Measurements from ENCODE around the gene PDE6G.

The PDE6G gene

GRCh38 chr17:81656835-81657234 lies 493 bp upstream of the PDE6G start:
- DNase-seq, result no peak

GRCh38 chr17:81655378-81656117 lies 794 bp downstream of the PDE6G start:
- DNase-seq, result no peak

GRCh38 chr17:81652906-81653771 lies 3.2 kb downstream of the PDE6G start:
- no peak for DNase-seq

GRCh38 chr17:81651692-81652091 lies 4.7 kb downstream of the PDE6G start:
- DNase-seq, result no peak

- no peak for DNase-seq
Observed at GRCh38 chr17:81650951-81651350, 5.4 kb downstream of the PDE6G start.

GRCh38 chr17:81648707-81649085 lies 7.6 kb downstream of the PDE6G start:
- no peak for DNase-seq

- no peak for DNase-seq
Observed at GRCh38 chr17:81648013-81648706, 8.2 kb downstream of the PDE6G start.

GRCh38 chr17:81647640-81648012 lies 8.7 kb downstream of the PDE6G start:
- DNase-seq, result no peak

- DNase-seq, result no peak
Observed at GRCh38 chr17:81646869-81647600, 9.3 kb downstream of the PDE6G start.

GRCh38 chr17:81644976-81645952 lies 11.1 kb downstream of the PDE6G start:
- no peak for DNase-seq

- no peak for DNase-seq
Observed at GRCh38 chr17:81644496-81644895, 11.8 kb downstream of the PDE6G start.

- DNase-seq, result no peak
Observed at GRCh38 chr17:81641825-81642489, 14.4 kb downstream of the PDE6G start.

- no peak for DNase-seq
Observed at GRCh38 chr17:81640011-81640410, 16.3 kb downstream of the PDE6G start.

GRCh38 chr17:81638683-81639082 lies 17.7 kb downstream of the PDE6G start:
- no peak for DNase-seq

- DNase-seq, result peak; percentile 79
Observed at GRCh38 chr17:81636505-81637288, 19.6 kb downstream of the PDE6G start, which contains the start of the genes NPLOC4 and TSPAN10. TSS of gene NPLOC4 (minus strand) at chr17:81637112. CDS start at chr17:81636930, 182 bp downstream. TSS of gene TSPAN10 (plus strand) at chr17:81637196. CDS start at chr17:81642413, 5,217 bp downstream.

GRCh38 chr17:81635973-81636504 lies 20.3 kb downstream of the PDE6G start:
- DNase-seq, result no peak

- no peak for DNase-seq
Observed at GRCh38 chr17:81635431-81635830, 20.9 kb downstream of the PDE6G start.

GRCh38 chr17:81631482-81631881 lies 24.9 kb downstream of the PDE6G start:
- no peak for DNase-seq

GRCh38 chr17:81630274-81630673 lies 26.1 kb downstream of the PDE6G start:
- DNase-seq, result no peak

Measured in activated CD4-positive, alpha-beta T cell treated with anti-CD3 and anti-CD28 coated beads, Interleukin-2, amount 50 U/mL, for 1 hour (primary cell).